Activated T-cell treated with anti-CD3 and anti-CD28 coated beads for 48 hours (primary cell): ENCODE results near the gene ACAT2.
"Not testable (repeated sequence)": the region's sequence is repeated elsewhere in the genome, so short reads cannot be mapped to it uniquely, and the experiment has no call there.

Source experiments
- DNase-seq: peaks from one replicate; pipeline ENCODE4 v3.0.0-alpha.2; 2020; ENCODE audit warnings: low read depth

Gene ACAT2

GRCh38 chr6:159813781-159814180, 51.9 kb downstream of the ACAT2 start:
- no peak for DNase-seq

- DNase-seq: no peak
These were observed 53.6 kb downstream of the ACAT2 start for GRCh38 chr6:159815410-159815809.

GRCh38 chr6:159816775-159817174, 54.9 kb downstream of the ACAT2 start:
- not testable (repeated sequence) for DNase-seq

- DNase-seq: no peak
These were observed 56.3 kb downstream of the ACAT2 start for GRCh38 chr6:159817951-159818739.

GRCh38 chr6:159819098-159819497, 57.3 kb downstream of the ACAT2 start:
- no peak for DNase-seq

- peak; percentile 10 for DNase-seq
These were observed 58.2 kb downstream of the ACAT2 start for GRCh38 chr6:159819932-159820640.

GRCh38 chr6:159821122-159821521, 59.3 kb downstream of the ACAT2 start:
- DNase-seq: no peak

GRCh38 chr6:159821726-159822125, 59.9 kb downstream of the ACAT2 start:
- no peak for DNase-seq

GRCh38 chr6:159823953-159824352, 62.1 kb downstream of the ACAT2 start:
- DNase-seq: no peak

GRCh38 chr6:159824690-159825089, 62.8 kb downstream of the ACAT2 start:
- not testable (repeated sequence) for DNase-seq

GRCh38 chr6:159826004-159826403, 64.2 kb downstream of the ACAT2 start:
- no peak for DNase-seq

GRCh38 chr6:159826968-159827647, 65.3 kb downstream of the ACAT2 start:
- no peak for DNase-seq

- no peak for DNase-seq
These were observed 66.2 kb downstream of the ACAT2 start for GRCh38 chr6:159828074-159828473.
